ENCODE results near the gene SNAI3. TPM values are rescaled to one million over a fixed set of nuclear protein-coding genes. Genes with fewer than 3 reads are reported as not detected.

SNAI3 gene
- polyA plus RNA-seq, 1 donor from 2014 or later = not detected

DNA sequence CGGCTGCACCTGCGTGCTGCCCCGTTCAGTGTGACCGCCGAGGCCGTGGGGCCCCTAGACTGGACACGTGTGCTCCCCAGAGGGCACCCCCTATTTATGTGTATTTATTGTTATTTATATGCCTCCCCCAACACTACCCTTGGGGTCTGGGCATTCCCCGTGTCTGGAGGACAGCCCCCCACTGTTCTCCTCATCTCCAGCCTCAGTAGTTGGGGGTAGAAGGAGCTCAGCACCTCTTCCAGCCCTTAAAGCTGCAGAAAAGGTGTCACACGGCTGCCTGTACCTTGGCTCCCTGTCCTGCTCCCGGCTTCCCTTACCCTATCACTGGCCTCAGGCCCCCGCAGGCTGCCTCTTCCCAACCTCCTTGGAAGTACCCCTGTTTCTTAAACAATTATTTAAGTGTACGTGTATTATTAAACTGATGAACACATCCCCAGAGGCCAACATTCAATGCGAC lies 46.2 kb downstream of the SNAI3 start:
- Histone ChIP-seq H3K4me3 (ENCODE audit: low read length) (no peak overlapping the region), H2AFZ (ENCODE audit: low read depth, low read length) (no peak overlapping the region), H3K9me3 (ENCODE audit: low read length) (no peaks in the 10 kb centered on the region), H4K20me1 (ENCODE audit: insufficient read depth) (no peaks in the 10 kb centered on the region), H3K27ac (ENCODE audit: low read length) (no peak overlapping the region), H3K27me3 (ENCODE audit: insufficient read depth, low read depth, low read length) (no peaks in the 10 kb centered on the region), H3K4me2 (ENCODE audit: low read length) (no peak overlapping the region), H3K9me2 (ENCODE audit: insufficient read depth, low read length) (no peaks in the 10 kb centered on the region), H3K36me3 (ENCODE audit: insufficient read depth, low read length) (no peaks in the 10 kb centered on the region), H3K79me2 (replicated peaks; ENCODE audit: insufficient read depth, low read length) (no peaks in the 10 kb centered on the region), H3F3A (ENCODE audit: insufficient read depth, low read length, poor library complexity, severe bottlenecking) (no peaks in the 10 kb centered on the region), H3K9ac (ENCODE audit: low read length) (no peak overlapping the region)
- TF ChIP-seq MXI1 (conservative IDR thresholded peaks at IDR 0.05; ENCODE audit: poor library complexity, severe bottlenecking) (no peak), RAD21 (conservative IDR thresholded peaks at IDR 0.05) (no peak), POLR2AphosphoS5 (IDR thresholded peaks at IDR 0.05) (no peak), TAF1 (IDR thresholded peaks at IDR 0.05; ENCODE audit: low read depth) (no peak), SMC3 (conservative IDR thresholded peaks at IDR 0.05; ENCODE audit: poor library complexity) (no peak)
- TF ChIP-seq, protein P1, sequence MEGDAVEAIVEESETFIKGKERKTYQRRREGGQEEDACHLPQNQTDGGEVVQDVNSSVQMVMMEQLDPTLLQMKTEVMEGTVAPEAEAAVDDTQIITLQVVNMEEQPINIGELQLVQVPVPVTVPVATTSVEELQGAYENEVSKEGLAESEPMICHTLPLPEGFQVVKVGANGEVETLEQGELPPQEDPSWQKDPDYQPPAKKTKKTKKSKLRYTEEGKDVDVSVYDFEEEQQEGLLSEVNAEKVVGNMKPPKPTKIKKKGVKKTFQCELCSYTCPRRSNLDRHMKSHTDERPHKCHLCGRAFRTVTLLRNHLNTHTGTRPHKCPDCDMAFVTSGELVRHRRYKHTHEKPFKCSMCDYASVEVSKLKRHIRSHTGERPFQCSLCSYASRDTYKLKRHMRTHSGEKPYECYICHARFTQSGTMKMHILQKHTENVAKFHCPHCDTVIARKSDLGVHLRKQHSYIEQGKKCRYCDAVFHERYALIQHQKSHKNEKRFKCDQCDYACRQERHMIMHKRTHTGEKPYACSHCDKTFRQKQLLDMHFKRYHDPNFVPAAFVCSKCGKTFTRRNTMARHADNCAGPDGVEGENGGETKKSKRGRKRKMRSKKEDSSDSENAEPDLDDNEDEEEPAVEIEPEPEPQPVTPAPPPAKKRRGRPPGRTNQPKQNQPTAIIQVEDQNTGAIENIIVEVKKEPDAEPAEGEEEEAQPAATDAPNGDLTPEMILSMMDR (IDR thresholded peaks at IDR 0.05; ENCODE audit: poor library complexity, severe bottlenecking) = no peak

DNA sequence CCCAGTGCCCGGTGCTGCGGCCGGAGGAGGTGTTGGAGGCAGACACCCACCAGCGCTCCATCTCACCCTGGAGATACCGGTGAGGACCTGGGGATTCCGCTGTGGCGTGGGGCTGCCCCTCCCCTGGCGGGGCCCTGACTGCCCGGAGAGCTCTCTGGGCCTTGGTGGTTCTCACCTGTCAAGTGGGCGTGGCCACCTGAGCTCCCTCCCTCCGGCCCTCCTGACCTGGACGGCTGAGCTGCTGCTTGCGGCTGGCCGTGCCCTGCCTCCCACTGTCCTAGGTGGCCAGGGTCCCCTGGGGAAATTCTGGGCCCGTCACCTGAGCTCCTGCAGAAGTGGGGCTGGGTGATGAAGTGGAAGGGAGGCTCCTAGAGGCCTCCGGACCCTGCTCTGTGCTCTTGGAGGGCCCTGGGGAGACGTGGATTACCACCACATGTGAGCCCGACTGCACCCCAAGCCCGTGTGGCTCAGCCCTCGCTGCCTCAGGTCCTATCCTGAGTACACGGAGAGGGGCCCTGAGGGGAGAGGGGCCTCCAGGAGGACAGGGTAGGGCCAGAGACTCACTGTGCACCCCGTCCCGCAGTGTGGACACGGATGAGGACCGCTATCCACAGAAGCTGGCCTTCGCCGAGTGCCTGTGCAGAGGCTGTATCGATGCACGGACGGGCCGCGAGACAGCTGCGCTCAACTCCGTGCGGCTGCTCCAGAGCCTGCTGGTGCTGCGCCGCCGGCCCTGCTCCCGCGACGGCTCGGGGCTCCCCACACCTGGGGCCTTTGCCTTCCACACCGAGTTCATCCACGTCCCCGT lies 46.9 kb downstream of the SNAI3 start:
- no peaks in the 10 kb centered on the region for H3K9me3 ChIP-seq (ENCODE audit: low read length)
- no peaks in the 10 kb centered on the region for H3F3A ChIP-seq (ENCODE audit: insufficient read depth, low read length, poor library complexity, severe bottlenecking)
- TF ChIP-seq, protein P2, sequence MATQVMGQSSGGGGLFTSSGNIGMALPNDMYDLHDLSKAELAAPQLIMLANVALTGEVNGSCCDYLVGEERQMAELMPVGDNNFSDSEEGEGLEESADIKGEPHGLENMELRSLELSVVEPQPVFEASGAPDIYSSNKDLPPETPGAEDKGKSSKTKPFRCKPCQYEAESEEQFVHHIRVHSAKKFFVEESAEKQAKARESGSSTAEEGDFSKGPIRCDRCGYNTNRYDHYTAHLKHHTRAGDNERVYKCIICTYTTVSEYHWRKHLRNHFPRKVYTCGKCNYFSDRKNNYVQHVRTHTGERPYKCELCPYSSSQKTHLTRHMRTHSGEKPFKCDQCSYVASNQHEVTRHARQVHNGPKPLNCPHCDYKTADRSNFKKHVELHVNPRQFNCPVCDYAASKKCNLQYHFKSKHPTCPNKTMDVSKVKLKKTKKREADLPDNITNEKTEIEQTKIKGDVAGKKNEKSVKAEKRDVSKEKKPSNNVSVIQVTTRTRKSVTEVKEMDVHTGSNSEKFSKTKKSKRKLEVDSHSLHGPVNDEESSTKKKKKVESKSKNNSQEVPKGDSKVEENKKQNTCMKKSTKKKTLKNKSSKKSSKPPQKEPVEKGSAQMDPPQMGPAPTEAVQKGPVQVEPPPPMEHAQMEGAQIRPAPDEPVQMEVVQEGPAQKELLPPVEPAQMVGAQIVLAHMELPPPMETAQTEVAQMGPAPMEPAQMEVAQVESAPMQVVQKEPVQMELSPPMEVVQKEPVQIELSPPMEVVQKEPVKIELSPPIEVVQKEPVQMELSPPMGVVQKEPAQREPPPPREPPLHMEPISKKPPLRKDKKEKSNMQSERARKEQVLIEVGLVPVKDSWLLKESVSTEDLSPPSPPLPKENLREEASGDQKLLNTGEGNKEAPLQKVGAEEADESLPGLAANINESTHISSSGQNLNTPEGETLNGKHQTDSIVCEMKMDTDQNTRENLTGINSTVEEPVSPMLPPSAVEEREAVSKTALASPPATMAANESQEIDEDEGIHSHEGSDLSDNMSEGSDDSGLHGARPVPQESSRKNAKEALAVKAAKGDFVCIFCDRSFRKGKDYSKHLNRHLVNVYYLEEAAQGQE (IDR thresholded peaks at IDR 0.05; ENCODE audit: borderline replicate concordance) = no peak
- TF ChIP-seq, protein P1 (IDR thresholded peaks at IDR 0.05; ENCODE audit: poor library complexity, severe bottlenecking) = no peak
- no peak for TF ChIP-seq RAD21 (conservative IDR thresholded peaks at IDR 0.05)
- H3K9me2 ChIP-seq (ENCODE audit: insufficient read depth, low read length) = no peaks in the 10 kb centered on the region
- no peak overlapping the region for H3K9ac ChIP-seq (ENCODE audit: low read length)
- H3K36me3 ChIP-seq (ENCODE audit: insufficient read depth, low read length) = no peaks in the 10 kb centered on the region
- H4K20me1 ChIP-seq (ENCODE audit: insufficient read depth) = no peaks in the 10 kb centered on the region
- H3K4me2 ChIP-seq (ENCODE audit: low read length) = no peak overlapping the region
- no peak overlapping the region for H3K27ac ChIP-seq (ENCODE audit: low read length)
- no peak overlapping the region for H2AFZ ChIP-seq (ENCODE audit: low read depth, low read length)
- no peaks in the 10 kb centered on the region for H3K79me2 ChIP-seq (replicated peaks; ENCODE audit: insufficient read depth, low read length)
- no peak overlapping the region for H3K4me3 ChIP-seq (ENCODE audit: low read length)
- peaks cover 5% of the 10 kb centered on the region for H3K27me3 ChIP-seq (ENCODE audit: insufficient read depth, low read depth, low read length)
